Measurements from ENCODE around the gene MTMR3. TPM values are rescaled to one million over a fixed set of nuclear protein-coding genes. Genes with fewer than 3 reads are reported as not detected.

Gene MTMR3
- total RNA-seq, 1 donor from 2014 or later = 26.1 TPM

- intact Hi-C loops (cut with DNase I) = no loop called here
- no peaks in the 10 kb centered on the region for H3K36me3 ChIP-seq
- no peak for DNase-seq (ENCODE audit: low spot score in 2 of 2)
- TF ChIP-seq CTCF (IDR thresholded peaks at IDR 0.05) = no peak
- no peak overlapping the region for H3K4me3 ChIP-seq
- peaks cover 0 to 10% of the 10 kb centered on the region in 2 donors for H3K4me1 ChIP-seq
- no peaks in the 10 kb centered on the region for H3K9me3 ChIP-seq
- H3K27me3 ChIP-seq = no peaks in the 10 kb centered on the region
- H3K27ac ChIP-seq = no peak overlapping the region
These were observed 68.9 kb downstream of the MTMR3 start for GRCh38 chr22:29951791-29952413.

GRCh38 chr22:29954203-29954855, 71.4 kb downstream of the MTMR3 start:
- H3K4me1 ChIP-seq = peaks cover 0 to 5% of the 10 kb centered on the region in 2 donors
- H3K9me3 ChIP-seq = no peaks in the 10 kb centered on the region
- TF ChIP-seq CTCF (IDR thresholded peaks at IDR 0.05) = no peak
- no peak overlapping the region for H3K27ac ChIP-seq
- DNase-seq (ENCODE audit: low spot score in 2 of 2) = no peak
- no peak overlapping the region for H3K4me3 ChIP-seq
- no peaks in the 10 kb centered on the region for H3K27me3 ChIP-seq
- no peaks in the 10 kb centered on the region for H3K36me3 ChIP-seq
- intact Hi-C loops (cut with DNase I) = no loop called here

- Histone ChIP-seq H3K27me3 (no peaks in the 10 kb centered on the region), H3K4me1 (peaks cover 0 to 2% of the 10 kb centered on the region in 2 donors), H3K9me3 (no peaks in the 10 kb centered on the region), H3K27ac (no peak overlapping the region), H3K36me3 (no peaks in the 10 kb centered on the region), H3K4me3 (no peak overlapping the region)
- DNase-seq (ENCODE audit: low spot score in 2 of 2) = no peak
- no peak for TF ChIP-seq CTCF (IDR thresholded peaks at IDR 0.05)
- intact Hi-C loops (cut with DNase I) = no loop called here
These were observed 73.7 kb downstream of the MTMR3 start for GRCh38 chr22:29956680-29957079.

- no peak overlapping the region for H3K27ac ChIP-seq
- no peaks in the 10 kb centered on the region for H3K27me3 ChIP-seq
- H3K9me3 ChIP-seq = no peaks in the 10 kb centered on the region
- TF ChIP-seq CTCF (IDR thresholded peaks at IDR 0.05) = no peak
- H3K4me1 ChIP-seq = peaks cover 0 to 2% of the 10 kb centered on the region in 2 donors
- DNase-seq (ENCODE audit: low spot score in 2 of 2) = no peak
- H3K36me3 ChIP-seq = peaks cover 0 to 3% of the 10 kb centered on the region in 2 donors
- H3K4me3 ChIP-seq = no peak overlapping the region
- intact Hi-C loops (cut with DNase I) = no loop called here
These were observed 75.2 kb downstream of the MTMR3 start for GRCh38 chr22:29958170-29958569.

GRCh38 chr22:29964776-29965175, 81.8 kb downstream of the MTMR3 start:
- intact Hi-C loops (cut with DNase I) = no loop called here
- no peak for TF ChIP-seq CTCF (IDR thresholded peaks at IDR 0.05)
- Histone ChIP-seq H3K4me1 (peaks cover 0 to 3% of the 10 kb centered on the region in 2 donors), H3K27ac (no peak overlapping the region), H3K27me3 (no peaks in the 10 kb centered on the region), H3K9me3 (no peaks in the 10 kb centered on the region), H3K4me3 (no peak overlapping the region), H3K36me3 (peaks cover 0 to 3% of the 10 kb centered on the region in 2 donors)
- DNase-seq (ENCODE audit: low spot score in 2 of 2) = no peak

Measured in ascending aorta (tissue), 2 donors.